Endothelial cell of umbilical vein (primary cell): ENCODE results near the gene INSYN2B. TPM values are rescaled to one million over a fixed set of nuclear protein-coding genes. Genes with fewer than 3 reads are reported as not detected.

Experiments used
- BruUV-seq: library from RNA; stranded (reverse); fragments of 400-500 nt; replicated peaks from 2 replicates; lab custom pipeline; 2021; lab: Mats Ljungman, UMichigan
- CTCF ChIA-PET: fragments of 300-600, 350-600 bp; sonication (Branson Sonifier 250); formaldehyde crosslinking; loops from one replicate; lab custom pipeline; 2021; ENCODE audit warnings: antibody characterized with exemption, inconsistent platforms; lab: Charles Lee
- POLR2A ChIA-PET: fragments of 300-600, 350-600 bp; sonication (Branson Sonifier 250); formaldehyde crosslinking; loops from one replicate; lab custom pipeline; 2021; ENCODE audit warnings: antibody characterized with exemption, inconsistent platforms; lab: Charles Lee
- DNase-seq: peaks from one replicate; pipeline ENCODE4 v3.0.0-alpha.2; 2011; ENCODE audit warnings: low read depth, low spot score
- FAIRE-seq: peaks from 2 replicates; lab custom pipeline; 2011; peaks lifted over from hg19 to GRCh38; lab: Jason Lieb, UNC
- H2AFZ ChIP-seq: 2 replicates; pipeline ENCODE4 v1.6.0; 2012; ENCODE audit warnings: low read depth, low read length, control low read depth, inconsistent platforms
- H3K27ac ChIP-seq: 2 replicates; pipeline ENCODE4 v1.5.1; 2011; ENCODE audit warnings: low read depth, mild to moderate bottlenecking, control low read depth, low read length, moderate library complexity; ENCODE audit not compliant: insufficient read depth
- H3K27me3 ChIP-seq, 2 experiments: 2 replicates each; pipeline versions ENCODE4 v1.6.0 to v1.6.1; 2011; ENCODE audit warnings: low read length in 2 of 2, mixed read lengths in 1 of 2; ENCODE audit not compliant: control insufficient read depth in 2 of 2, insufficient read depth in 2 of 2
- H3K36me3 ChIP-seq, 2 experiments: 2 replicates in 1 of 2; 3 replicates in 1 of 2; pipeline ENCODE4 v1.5.1; 2011; ENCODE audit warnings: low read length in 2 of 2, mild to moderate bottlenecking in 1 of 2, moderate library complexity in 1 of 2; ENCODE audit not compliant: control insufficient read depth in 2 of 2, insufficient read depth in 2 of 2; ENCODE audit errors: extremely low read depth in 1 of 2
- H3K4me1 ChIP-seq: 3 replicates; pipeline ENCODE4 v1.5.1; 2011; ENCODE audit warnings: mild to moderate bottlenecking, low read length; ENCODE audit not compliant: control insufficient read depth, insufficient read depth; ENCODE audit errors: extremely low read depth
- H3K4me2 ChIP-seq: 2 replicates; pipeline ENCODE4 v1.6.1; 2011; ENCODE audit warnings: low read length, control low read depth, mixed read lengths; ENCODE audit not compliant: insufficient read depth
- H3K4me3 ChIP-seq, 3 experiments: fragments of 200-600 bp in 1 of 3; sonication (generic), shearing (Covaris generic) in 1 of 3; replicated peaks in 1 of 3; 2 replicates each; pipeline ENCODE4 v1.5.1; 2011 to 2016; ENCODE audit warnings: control low read depth in 3 of 3, low read length in 3 of 3, mild to moderate bottlenecking in 2 of 3, inconsistent platforms in 1 of 3, low read depth in 1 of 3, moderate library complexity in 1 of 3; ENCODE audit not compliant: insufficient read depth in 1 of 3
- H3K79me2 ChIP-seq: 2 replicates; pipeline ENCODE4 v1.6.0; 2012; ENCODE audit warnings: low read length, inconsistent platforms; ENCODE audit not compliant: control insufficient read depth, insufficient read depth
- H3K9ac ChIP-seq: replicated peaks from 2 replicates; pipeline ENCODE3; 2011; ENCODE audit warnings: low read length, control low read depth; ENCODE audit not compliant: insufficient read depth; ENCODE audit errors: extremely low read depth
- H3K9me1 ChIP-seq: replicated peaks from 3 replicates; pipeline ENCODE4 v1.6.0; 2011; ENCODE audit warnings: mild to moderate bottlenecking, low read length; ENCODE audit not compliant: control insufficient read depth, insufficient read depth; ENCODE audit errors: extremely low read depth
- H3K9me3 ChIP-seq: replicated peaks from 2 replicates; pipeline ENCODE4 v1.5.1; 2012; ENCODE audit warnings: low read length, inconsistent platforms; ENCODE audit not compliant: control insufficient read depth, insufficient read depth
- H4K20me1 ChIP-seq: replicated peaks from 2 replicates; pipeline ENCODE3; 2011; ENCODE audit warnings: mild to moderate bottlenecking, low read length; ENCODE audit not compliant: control insufficient read depth, insufficient read depth; ENCODE audit errors: extremely low read depth
- CTCF ChIP-seq, 2 donors: IDR thresholded peaks; 1 replicate in 1 of 2; 2 replicates in 1 of 2; pipeline ENCODE4 v1.5.1; 2011; ENCODE audit warnings: low read length in 2 of 2, mild to moderate bottlenecking in 2 of 2, moderate library complexity in 2 of 2, control low read depth in 1 of 2, inconsistent platforms in 1 of 2, low read depth in 1 of 2; ENCODE audit not compliant: insufficient read depth in 1 of 2; ENCODE audit errors: extremely low read depth in 1 of 2
- EZH2 ChIP-seq: IDR thresholded peaks from 2 replicates; pipeline ENCODE4 v1.6.1; 2012; ENCODE audit warnings: borderline replicate concordance, low read depth, mild to moderate bottlenecking, moderate library complexity, low read length, inconsistent platforms; ENCODE audit not compliant: severe bottlenecking
- FOS ChIP-seq: IDR thresholded peaks from 2 replicates; pipeline ENCODE4 v1.6.1; 2011; ENCODE audit warnings: mild to moderate bottlenecking, low read length, moderate library complexity, borderline replicate concordance; ENCODE audit not compliant: insufficient read depth
- GATA2 ChIP-seq: IDR thresholded peaks from 2 replicates; pipeline ENCODE4 v1.7.0; 2011; ENCODE audit warnings: low read depth, mild to moderate bottlenecking, moderate library complexity, mixed read lengths, low read length; ENCODE audit not compliant: insufficient read length, insufficient read depth
- JUN ChIP-seq: IDR thresholded peaks from 2 replicates; pipeline ENCODE4 v1.6.1; 2011; ENCODE audit warnings: borderline replicate concordance, low read depth; ENCODE audit not compliant: insufficient read length, insufficient read depth
- MAX ChIP-seq: IDR thresholded peaks from 2 replicates; pipeline ENCODE4 v1.6.1; 2011; ENCODE audit not compliant: insufficient read depth, insufficient read length
- MYC ChIP-seq: IDR thresholded peaks from one replicate; pipeline ENCODE4 v1.6.1; 2011; ENCODE audit warnings: mild to moderate bottlenecking, low read depth, low read length
- POLR2A ChIP-seq: IDR thresholded peaks from 2 replicates; pipeline ENCODE4 v1.6.1; 2012; ENCODE audit warnings: low read depth, mild to moderate bottlenecking, control low read depth, low read length
- POLR2AphosphoS5 ChIP-seq: IDR thresholded peaks from 2 replicates; pipeline ENCODE4 v1.6.1; 2012; ENCODE audit warnings: low read depth, mild to moderate bottlenecking, control low read depth, low read length, moderate library complexity; ENCODE audit not compliant: insufficient read depth
- dilution Hi-C: fragments of 300-500 bp; cut with MboI; formaldehyde crosslinking; loops from one replicate; pipeline ENCODE4 v1.15.0; 2019; ENCODE audit warnings: low sequenced_read_pairs; ENCODE audit not compliant: extremely low pct_ligation_motif_present
- intact Hi-C: fragments of 100-400 bp; cut with micrococcal nuclease; formaldehyde crosslinking; loops from one replicate; pipeline ENCODE4 v1.10.0; 2022
- polyA plus RNA-seq, 4 experiments: library from polyadenylated mRNA; depleted of rRNA in 3 of 4; stranded (reverse) in 3 of 4; unstranded in 1 of 4; fragments of >200 nt; gene quantifications; 2 replicates each; pipeline versions ENCODE4 v1.2.1 to v1.2.3, GENCODE V29; 2011 to 2012; ENCODE audit warnings: missing spikeins in 1 of 4
- total RNA-seq: library from RNA; stranded (reverse); gene quantifications from 2 replicates; pipeline ENCODE4 v1.2.3, GENCODE V29; 2021

Gene INSYN2B
- total and polyA plus RNA-seq, 2 donors (not counting 3 experiments of a cell fraction or from before 2014, with no cell fraction given): 8.2 to 17.1 TPM

GRCh38 chr5:169864483-169864882, 115.8 kb downstream of the INSYN2B start:
- no peak overlapping the region for H2AFZ ChIP-seq
- no peak for FAIRE-seq
- H3K4me3 ChIP-seq: no peak overlapping the region
- ChIA-PET CTCF (interaction anchor here (1.2 kb wide), 1 partner anchor 162 kb away, joined by 6 read pairs; no protein-coding TSS in a partner anchor), POLR2A (no interaction called here)
- no peaks in the 10 kb centered on the region for H3K79me2 ChIP-seq
- H3K9ac ChIP-seq: no peak overlapping the region
- intact Hi-C loops: no loop called here
- no peaks in the 10 kb centered on the region for H3K27me3 ChIP-seq
- no peaks in the 10 kb centered on the region for H3K9me1 ChIP-seq
- DNase-seq: no peak
- H3K9me3 ChIP-seq: no peaks in the 10 kb centered on the region
- no TSS peak for BruUV-seq
- H3K4me2 ChIP-seq: no peak overlapping the region
- H3K4me1 ChIP-seq: no peaks in the 10 kb centered on the region
- no peaks in the 10 kb centered on the region for H4K20me1 ChIP-seq
- peaks cover 0 to 2% of the 10 kb centered on the region in 2 experiments for H3K36me3 ChIP-seq
- dilution Hi-C loops: no loop called here
- no peak overlapping the region for H3K27ac ChIP-seq
- no peak for TF ChIP-seq JUN
- TF ChIP-seq FOS: no peak
- no peak for TF ChIP-seq GATA2
- TF ChIP-seq CTCF (IDR thresholded peaks at IDR 0.05; ENCODE audit: extremely low read depth in 1 of 2, insufficient read depth in 1 of 2, low read depth in 1 of 2, low read length in 2 of 2): no peak

- no peaks in the 10 kb centered on the region for H3K4me1 ChIP-seq
- ChIA-PET POLR2A (no interaction called here), CTCF (interaction anchor here (3.3 kb wide), 1 partner anchor 118 kb away, joined by 16 read pairs; the partner anchor contains the start of gene INSYN2B)
- H3K79me2 ChIP-seq: no peaks in the 10 kb centered on the region
- H3K36me3 ChIP-seq: peaks cover 0 to 2% of the 10 kb centered on the region in 2 experiments
- no peak overlapping the region for H3K9ac ChIP-seq
- no peak for DNase-seq
- FAIRE-seq: no peak
- H3K9me1 ChIP-seq: no peaks in the 10 kb centered on the region
- no peaks in the 10 kb centered on the region for H4K20me1 ChIP-seq
- dilution Hi-C loops: no loop called here
- no peak overlapping the region for H3K27ac ChIP-seq
- BruUV-seq: TSS peak; percentile 7
- H3K27me3 ChIP-seq: no peaks in the 10 kb centered on the region
- no peaks in the 10 kb centered on the region for H3K9me3 ChIP-seq
- no peak overlapping the region for H3K4me2 ChIP-seq
- intact Hi-C loops: loop anchor here (2.0 kb wide), 1 partner anchor 118 kb away; the partner anchor contains the start of gene INSYN2B
- H3K4me3 ChIP-seq: no peak overlapping the region
- H2AFZ ChIP-seq: no peak overlapping the region
- no peak for TF ChIP-seq POLR2A
- no peak for TF ChIP-seq POLR2AphosphoS5
- no peak for TF ChIP-seq FOS
- no peak for TF ChIP-seq CTCF (IDR thresholded peaks at IDR 0.05; ENCODE audit: extremely low read depth in 1 of 2, insufficient read depth in 1 of 2, low read depth in 1 of 2, low read length in 2 of 2)
- no peak for TF ChIP-seq GATA2
- no peak for TF ChIP-seq EZH2
- no peak for TF ChIP-seq MAX
- no peak for TF ChIP-seq MYC
- no peak for TF ChIP-seq JUN
Observed at GRCh38 chr5:169862391-169862811, 117.9 kb downstream of the INSYN2B start.
